ELR (cell line): ENCODE measurements around the gene OTUB1.

Experiments used
- DNase-seq: peaks from one replicate; pipeline ENCODE4 v3.0.0-alpha.2; 2015; ENCODE audit warnings: low read depth

OTUB1 gene

GRCh38 chr11:64023712-64024710 is 37.8 kb downstream of the OTUB1 start:
- no peak for DNase-seq

DNA sequence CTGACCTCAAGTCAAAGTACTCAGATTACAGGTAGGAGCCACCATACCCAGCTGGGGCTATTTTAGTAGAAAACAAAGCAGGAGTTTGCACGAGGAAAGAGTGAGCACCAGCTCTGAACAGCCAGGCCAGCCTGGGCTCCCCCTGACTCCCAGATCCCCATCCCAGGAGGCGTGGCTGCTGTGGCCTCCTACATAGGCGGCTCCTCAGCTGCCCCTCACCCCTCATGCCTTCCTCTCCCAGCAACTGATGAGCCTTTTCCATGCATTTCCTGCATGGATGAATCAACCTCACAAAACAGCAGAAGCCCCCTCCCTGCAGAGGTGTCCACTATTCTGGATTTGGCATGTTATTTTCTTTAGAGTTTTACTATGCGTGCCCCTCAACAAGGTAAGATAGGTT is 39.0 kb downstream of the OTUB1 start:
- no peak for DNase-seq

- no peak for DNase-seq
These were observed 40.5 kb downstream of the OTUB1 start for GRCh38 chr11:64026575-64027205.

DNA sequence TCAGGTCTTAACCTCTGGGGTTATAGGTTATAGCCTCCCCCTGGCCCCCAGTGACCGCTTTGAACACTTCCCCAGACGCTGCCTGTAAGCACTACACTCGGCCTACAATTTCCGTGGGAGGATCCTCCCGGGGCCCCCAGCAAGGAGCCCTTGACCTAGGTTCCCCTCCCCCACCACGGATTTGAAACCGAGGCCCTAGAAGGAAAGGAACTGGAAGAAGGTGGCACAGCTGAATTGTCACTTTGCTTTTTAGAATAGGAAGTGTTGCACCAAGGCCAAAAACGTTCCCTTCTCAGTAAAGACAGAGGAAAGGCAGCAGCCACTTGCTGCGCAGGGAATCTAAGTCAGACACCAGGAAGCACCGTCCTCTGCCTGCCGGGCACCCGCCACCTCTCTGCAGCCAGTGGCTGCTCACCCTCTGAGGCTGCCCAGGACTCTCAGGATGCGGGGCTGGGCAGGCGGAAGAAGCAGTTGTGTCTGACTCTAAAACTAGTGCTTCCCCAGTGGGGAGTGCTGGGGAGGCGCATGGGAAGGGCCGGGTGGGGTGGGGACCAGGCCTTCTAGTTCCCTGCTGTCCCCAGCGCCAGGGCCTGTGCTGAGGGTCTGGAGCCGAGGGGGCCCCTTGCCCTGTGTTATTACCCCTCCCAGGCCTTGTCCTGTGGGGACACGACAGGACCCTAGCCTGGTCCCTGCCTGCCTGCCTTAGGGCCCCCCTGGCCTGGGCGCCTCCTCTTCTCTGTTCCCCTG is 41.6 kb downstream of the OTUB1 start:
- no peak for DNase-seq

GRCh38 chr11:64028398-64029115 is 42.3 kb downstream of the OTUB1 start:
- DNase-seq: no peak

DNA sequence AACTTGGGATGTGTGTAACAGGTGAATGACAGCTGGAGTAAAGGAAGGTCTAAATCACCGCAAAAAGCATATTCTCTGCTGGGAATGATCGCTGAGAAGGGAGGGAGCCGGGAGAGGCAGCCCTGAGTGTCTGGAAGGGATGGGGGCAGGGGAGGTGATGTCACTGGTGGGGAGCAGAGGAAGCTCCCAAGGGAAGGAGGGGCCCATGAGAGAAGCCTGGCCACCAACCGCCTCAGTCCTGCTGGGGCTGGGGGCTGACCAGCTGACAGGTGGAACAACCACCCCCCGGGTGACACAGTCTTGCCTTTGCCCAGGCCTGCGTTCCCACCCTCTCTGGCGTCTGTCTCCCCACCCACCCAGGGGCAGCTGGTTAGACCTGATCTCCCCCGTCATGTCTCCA is 43.5 kb downstream of the OTUB1 start:
- no peak for DNase-seq

DNA sequence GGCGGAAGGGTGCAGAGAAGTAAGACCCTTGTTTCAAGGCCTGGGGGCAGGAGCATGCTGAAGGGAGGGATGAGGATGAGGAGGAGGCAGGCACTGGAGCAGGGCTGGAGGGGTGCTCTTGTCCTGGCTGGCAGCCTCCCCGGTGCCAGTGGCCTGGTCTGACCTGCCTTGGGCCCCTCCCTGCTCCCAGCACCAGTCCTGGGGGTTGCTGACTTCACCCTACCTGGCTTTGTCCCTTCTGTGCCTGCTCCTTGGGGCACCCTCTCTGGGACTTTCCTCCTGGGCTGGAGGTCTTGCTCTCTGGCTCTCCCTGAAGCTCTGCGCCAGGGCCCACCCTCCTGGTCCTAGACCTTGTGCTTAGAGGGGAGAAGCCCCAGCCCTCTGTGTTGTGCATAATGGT is 44.8 kb downstream of the OTUB1 start:
- no peak for DNase-seq

- DNase-seq: peak; percentile 51
These were observed 45.8 kb downstream of the OTUB1 start for GRCh38 chr11:64032050-64032449.

- no peak for DNase-seq
These were observed 48.2 kb downstream of the OTUB1 start for GRCh38 chr11:64034411-64034811.

DNA sequence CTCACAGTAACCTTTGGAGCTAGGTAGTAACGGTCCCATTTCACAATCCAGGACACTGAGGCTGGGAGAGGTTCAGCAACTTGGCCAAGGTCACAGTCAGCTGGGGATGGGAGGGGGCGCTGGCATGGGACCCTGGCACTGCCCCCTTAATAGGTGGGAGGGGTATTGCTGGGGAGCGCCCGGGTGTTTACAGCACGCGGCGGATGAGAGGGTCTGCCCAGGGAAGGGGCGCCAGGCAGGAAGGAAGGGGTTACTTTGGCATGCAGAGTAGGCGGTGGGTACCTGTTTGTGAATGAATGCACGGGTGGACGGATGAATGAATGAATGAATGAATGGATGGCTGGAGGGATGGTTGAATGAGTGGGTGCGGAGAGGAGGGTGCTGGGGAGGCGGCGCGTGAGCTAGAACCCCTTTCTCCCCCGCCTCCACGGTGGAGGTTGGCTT is 48.9 kb downstream of the OTUB1 start:
- DNase-seq: no peak

GRCh38 chr11:64035576-64035975 is 49.3 kb downstream of the OTUB1 start, which contains the start of gene FLRT1:
TSS of gene FLRT1 (plus strand) at chr11:64035931. CDS start at chr11:64116268, 80,337 bp downstream.
- no peak for DNase-seq

DNA sequence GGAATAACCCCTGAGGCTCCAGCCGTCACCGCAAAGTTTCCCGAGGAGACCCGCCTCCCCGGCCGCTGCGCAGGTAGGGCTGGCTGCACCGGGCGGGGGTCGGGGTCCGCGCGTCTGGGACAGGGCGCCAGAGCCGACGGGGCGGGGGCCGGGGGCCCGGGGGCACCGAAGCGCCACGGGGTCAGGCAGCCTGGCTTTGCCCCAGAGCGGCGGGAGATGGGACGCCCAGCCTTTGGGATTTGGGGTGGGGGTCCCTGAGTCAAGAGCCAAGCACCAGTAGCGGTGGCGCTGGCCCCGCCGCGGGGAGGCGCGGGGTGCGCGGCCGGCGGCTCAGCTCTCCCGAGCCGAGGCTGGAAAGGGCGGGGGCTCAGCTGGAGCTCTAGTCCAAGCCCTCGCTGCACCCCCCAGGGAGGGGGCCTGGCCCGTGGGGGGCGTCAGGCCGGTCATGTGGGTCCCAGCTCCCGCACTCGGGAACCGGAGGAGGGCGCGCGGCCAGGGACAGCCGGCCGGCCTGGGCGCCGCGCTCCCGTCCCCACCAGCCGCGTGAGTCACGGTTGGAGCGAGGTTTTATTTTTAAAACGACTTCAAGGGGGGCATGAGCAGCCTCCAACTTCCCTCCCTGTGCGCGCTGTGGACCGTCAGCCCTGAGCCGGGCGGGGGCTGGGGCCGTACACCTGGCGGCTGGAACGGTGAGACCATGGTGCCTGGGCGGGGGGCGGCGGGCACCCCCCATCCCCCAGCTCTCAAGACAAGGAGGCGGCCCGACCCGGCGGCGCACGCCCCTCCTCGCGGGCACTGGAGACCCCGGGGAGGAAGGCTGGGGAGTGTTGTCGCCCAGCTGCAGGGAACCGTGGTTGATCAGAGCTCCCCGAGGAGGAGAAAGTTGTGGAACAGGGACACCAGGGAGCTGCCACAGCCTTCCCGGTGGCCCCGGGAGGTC is 50.1 kb downstream of the OTUB1 start:
- peak; percentile 62 for DNase-seq

DNA sequence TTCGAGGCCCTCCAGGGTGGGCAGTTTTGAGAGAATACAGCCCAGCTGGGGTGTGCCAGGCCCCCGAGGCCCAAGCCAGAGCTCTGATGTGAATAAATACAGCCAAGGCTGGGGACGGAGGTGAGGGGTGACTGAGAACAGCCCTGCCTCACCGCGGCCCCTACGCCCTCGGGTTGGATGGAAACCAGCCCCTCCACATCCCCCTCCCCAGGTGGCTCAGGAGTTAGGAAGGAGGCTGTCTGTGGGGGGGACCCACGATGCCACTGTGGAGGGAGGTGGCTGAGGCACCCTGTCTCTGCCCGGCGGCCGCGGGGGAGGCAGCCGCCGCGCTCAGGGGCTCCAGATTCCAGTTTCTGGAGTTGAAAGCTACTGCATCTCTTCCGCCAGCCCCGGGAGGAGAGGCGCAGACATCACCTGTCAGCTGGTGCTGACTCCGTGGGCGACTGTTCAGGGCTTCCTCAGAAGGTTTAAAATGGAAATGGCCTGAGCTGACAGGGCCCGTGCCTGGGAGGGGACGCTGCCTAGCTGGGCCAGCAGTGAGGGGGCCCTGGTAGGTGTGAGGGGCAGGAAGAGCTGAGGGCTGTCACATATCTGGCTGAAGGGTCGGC is 50.9 kb downstream of the OTUB1 start:
- DNase-seq: no peak

GRCh38 chr11:64038500-64038899 is 52.3 kb downstream of the OTUB1 start:
- no peak for DNase-seq

DNA sequence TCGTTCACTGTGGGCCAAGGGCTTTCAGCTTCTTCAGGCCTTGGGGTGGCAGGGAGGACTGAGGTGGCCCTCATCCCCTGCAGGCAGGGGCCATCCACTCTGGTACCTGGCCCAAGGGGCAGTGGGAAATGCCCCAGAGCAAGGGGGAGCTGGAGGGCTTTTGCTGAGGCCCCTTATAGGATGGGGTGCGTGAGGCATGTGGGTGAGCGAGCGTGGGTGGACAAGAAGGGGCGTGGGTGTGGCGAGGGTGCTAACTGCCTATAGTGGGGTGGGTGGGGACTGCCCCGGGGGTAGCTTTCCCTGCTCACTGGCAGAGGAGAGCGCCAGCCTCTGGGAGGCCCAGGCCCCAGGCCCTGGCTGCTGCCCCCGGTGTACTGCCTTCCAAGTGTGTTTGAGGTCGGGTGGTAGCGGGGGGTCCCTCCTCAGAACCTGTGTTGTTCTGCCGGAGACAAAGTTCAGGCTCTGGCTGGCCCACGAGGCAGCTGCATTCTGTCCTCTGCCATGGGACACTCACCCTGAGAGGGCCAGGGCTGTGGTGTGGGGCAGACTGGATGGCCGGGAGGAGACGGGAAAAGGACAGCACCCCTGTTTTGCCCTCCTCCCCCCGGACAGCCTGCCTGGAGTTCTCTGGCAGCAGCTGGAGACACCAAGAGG is 52.9 kb downstream of the OTUB1 start:
- DNase-seq: no peak

DNA sequence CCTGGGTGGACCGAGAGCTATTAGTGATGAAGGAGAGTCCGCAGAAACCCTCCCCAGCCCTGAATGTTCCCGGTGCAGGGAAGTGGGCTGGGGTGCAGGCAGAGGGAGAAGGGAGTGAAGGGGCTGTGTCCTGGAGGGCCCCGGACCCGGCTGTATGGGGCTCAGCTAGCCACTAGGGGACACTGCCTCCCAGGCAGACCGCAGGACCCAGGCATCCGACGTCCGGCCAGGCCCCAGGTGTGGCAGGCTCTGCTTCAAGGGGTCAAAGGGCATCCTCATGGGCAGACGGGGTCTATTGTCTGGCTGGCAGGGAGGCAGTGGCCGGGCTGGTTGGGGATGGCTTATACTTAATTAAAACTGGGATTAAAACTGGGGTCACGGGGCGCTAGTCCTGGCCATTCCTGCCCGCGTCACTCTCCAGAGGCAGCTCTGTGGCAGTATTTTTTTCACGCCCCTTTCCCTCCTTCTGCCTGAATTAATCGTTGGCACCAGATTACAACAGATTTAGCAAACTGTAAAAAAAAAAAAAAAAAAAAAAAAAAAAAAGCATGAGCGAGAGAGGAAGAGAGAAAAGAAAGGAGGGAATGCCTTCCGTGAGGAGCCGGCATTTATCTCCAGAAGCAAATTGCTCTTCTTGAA is 54.6 kb downstream of the OTUB1 start:
- DNase-seq: no peak

DNA sequence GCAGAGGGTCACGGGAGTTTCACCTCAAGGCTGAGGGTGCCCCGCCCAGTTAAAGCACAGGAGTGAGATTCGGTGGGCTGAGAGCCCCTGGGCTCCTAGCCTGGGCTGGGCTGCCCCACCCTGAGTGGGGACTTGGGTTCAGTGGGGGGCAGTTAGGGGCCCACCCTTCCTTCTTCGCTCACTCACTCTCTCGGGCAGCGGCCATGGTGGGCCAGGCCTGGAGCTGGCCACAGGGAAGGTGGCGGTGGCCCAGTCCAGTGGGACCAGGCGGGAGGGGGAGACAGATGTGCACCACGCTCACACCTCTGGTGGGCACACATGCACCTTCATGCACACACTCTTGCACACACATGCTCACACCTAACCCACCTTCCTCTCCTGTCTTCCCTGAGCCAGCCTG is 55.6 kb downstream of the OTUB1 start:
- no peak for DNase-seq

GRCh38 chr11:64042301-64042700 is 56.1 kb downstream of the OTUB1 start:
- DNase-seq: no peak

DNA sequence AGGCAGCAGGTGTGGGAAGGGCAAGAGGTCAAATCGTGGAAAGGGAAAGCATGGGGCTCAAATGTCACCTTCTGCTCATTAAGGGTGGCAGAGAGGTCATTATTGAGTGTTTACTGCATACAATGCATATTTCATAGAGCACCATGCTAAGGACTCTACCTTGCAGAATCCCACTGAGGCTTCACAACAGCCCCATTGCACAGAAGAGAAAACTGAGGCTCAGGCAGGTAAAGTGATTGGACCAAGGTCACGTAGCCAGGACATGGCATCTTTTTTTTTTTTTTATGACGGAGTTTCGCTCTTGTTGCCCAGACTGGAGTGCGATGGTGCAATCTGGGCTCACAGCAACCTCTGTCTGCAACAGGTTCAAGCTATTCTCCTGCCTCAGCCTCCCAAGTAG is 57.3 kb downstream of the OTUB1 start:
- DNase-seq: no peak
